Caki2 (cell line): ENCODE measurements around the gene TAB2. TPM values are rescaled to one million over a fixed set of nuclear protein-coding genes. Genes with fewer than 3 reads are reported as not detected.

Source experiments
- DNase-seq: peaks from one replicate; pipeline ENCODE4 v3.0.0-alpha.2; 2015; ENCODE audit warnings: low read depth
- in situ Hi-C: cut with HindIII; loops from 2 replicates; pipeline ENCODE4 v1.10.0; 2016; ENCODE audit warnings: low sequenced_read_pairs, low pct_unique_long_range_greater_than_20kb, mixed read lengths
- total RNA-seq: library from RNA; depleted of rRNA; stranded (reverse); fragments of >200 nt; shearing (Covaris generic); gene quantifications from 2 replicates; pipeline ENCODE4 v1.2.3, GENCODE V29; 2014; ENCODE audit warnings: low replicate concordance; rRNA removed

TAB2 gene
- 18.4 and 27.2 TPM in 2 replicates for total RNA-seq

- in situ Hi-C loops: no loop called here
- no peak for DNase-seq
Observed at GRCh38 chr6:149317644-149318571, at the start of gene TAB2. Gene TAB2 (plus strand): TSS chr6:149317712. CDS start chr6:149369998, 52,286 bp downstream.

- in situ Hi-C loops: no loop called here
- no peak for DNase-seq
Observed at GRCh38 chr6:149268146-149268545, 49.4 kb upstream of the TAB2 start.

GRCh38 chr6:149268768-149269167 is 48.7 kb upstream of the TAB2 start:
- in situ Hi-C loops: no loop called here
- no peak for DNase-seq

GRCh38 chr6:149270616-149271015 is 46.9 kb upstream of the TAB2 start:
- no peak for DNase-seq
- in situ Hi-C loops: no loop called here

GRCh38 chr6:149271348-149272340 is 45.9 kb upstream of the TAB2 start:
- no peak for DNase-seq
- in situ Hi-C loops: no loop called here

GRCh38 chr6:149273318-149273717 is 44.2 kb upstream of the TAB2 start:
- DNase-seq: no peak
- in situ Hi-C loops: no loop called here

GRCh38 chr6:149275621-149276020 is 41.9 kb upstream of the TAB2 start:
- no peak for DNase-seq
- in situ Hi-C loops: no loop called here

- in situ Hi-C loops: no loop called here
- no peak for DNase-seq
Observed at GRCh38 chr6:149277621-149278020, 39.9 kb upstream of the TAB2 start.

GRCh38 chr6:149278997-149279396 is 38.5 kb upstream of the TAB2 start:
- no peak for DNase-seq
- in situ Hi-C loops: no loop called here

- DNase-seq: no peak
- in situ Hi-C loops: no loop called here
Observed at GRCh38 chr6:149284904-149285303, 32.6 kb upstream of the TAB2 start.

GRCh38 chr6:149285626-149286025 is 31.9 kb upstream of the TAB2 start:
- in situ Hi-C loops: no loop called here
- no peak for DNase-seq

GRCh38 chr6:149286905-149287304 is 30.6 kb upstream of the TAB2 start:
- no peak for DNase-seq
- in situ Hi-C loops: no loop called here

- DNase-seq: no peak
- in situ Hi-C loops: no loop called here
Observed at GRCh38 chr6:149289192-149289781, 28.2 kb upstream of the TAB2 start.

GRCh38 chr6:149289966-149290365 is 27.5 kb upstream of the TAB2 start:
- DNase-seq: no peak
- in situ Hi-C loops: no loop called here

GRCh38 chr6:149293244-149293643 is 24.3 kb upstream of the TAB2 start:
- in situ Hi-C loops: no loop called here
- DNase-seq: no peak

- in situ Hi-C loops: no loop called here
- DNase-seq: no peak
Observed at GRCh38 chr6:149300563-149300962, 16.9 kb upstream of the TAB2 start.

GRCh38 chr6:149302723-149303122 is 14.8 kb upstream of the TAB2 start:
- DNase-seq: no peak
- in situ Hi-C loops: no loop called here

GRCh38 chr6:149303468-149303867 is 14.0 kb upstream of the TAB2 start:
- in situ Hi-C loops: no loop called here
- DNase-seq: no peak
